GM23248 (cell line): ENCODE results near the gene ARMC12.

ENCODE experiments used
- EZH2 ChIP-seq: fragments of 200-600 bp; sonication (generic); IDR thresholded peaks from 2 replicates; pipeline ENCODE4 v1.6.1; 2018; ENCODE audit warnings: antibody characterized with exemption, mild to moderate bottlenecking; ENCODE audit not compliant: insufficient read depth, poor library complexity, severe bottlenecking
- EZH2phosphoT487 ChIP-seq: fragments of 200-600 bp; sonication (generic); IDR thresholded peaks from 2 replicates; pipeline ENCODE4 v1.6.1; 2018; ENCODE audit warnings: antibody characterized with exemption, moderate library complexity, mild to moderate bottlenecking, low read depth; ENCODE audit not compliant: insufficient read depth

- TF ChIP-seq EZH2 (no peak), EZH2phosphoT487 (no peak)
These were observed 458 bp upstream of the ARMC12 start for GRCh38 chr6:35736253-35736894.
